GM18511 (cell line): ENCODE measurements around the gene IGFBP4.

Experiments used
- ATAC-seq: cut with Tn5 transposase; IDR thresholded peaks from one replicate; pipeline ENCODE4 v1.9.1; 2021; ENCODE audit warnings: mild to moderate bottlenecking, moderate library complexity; ENCODE audit not compliant: unreplicated experiment

The IGFBP4 gene

DNA sequence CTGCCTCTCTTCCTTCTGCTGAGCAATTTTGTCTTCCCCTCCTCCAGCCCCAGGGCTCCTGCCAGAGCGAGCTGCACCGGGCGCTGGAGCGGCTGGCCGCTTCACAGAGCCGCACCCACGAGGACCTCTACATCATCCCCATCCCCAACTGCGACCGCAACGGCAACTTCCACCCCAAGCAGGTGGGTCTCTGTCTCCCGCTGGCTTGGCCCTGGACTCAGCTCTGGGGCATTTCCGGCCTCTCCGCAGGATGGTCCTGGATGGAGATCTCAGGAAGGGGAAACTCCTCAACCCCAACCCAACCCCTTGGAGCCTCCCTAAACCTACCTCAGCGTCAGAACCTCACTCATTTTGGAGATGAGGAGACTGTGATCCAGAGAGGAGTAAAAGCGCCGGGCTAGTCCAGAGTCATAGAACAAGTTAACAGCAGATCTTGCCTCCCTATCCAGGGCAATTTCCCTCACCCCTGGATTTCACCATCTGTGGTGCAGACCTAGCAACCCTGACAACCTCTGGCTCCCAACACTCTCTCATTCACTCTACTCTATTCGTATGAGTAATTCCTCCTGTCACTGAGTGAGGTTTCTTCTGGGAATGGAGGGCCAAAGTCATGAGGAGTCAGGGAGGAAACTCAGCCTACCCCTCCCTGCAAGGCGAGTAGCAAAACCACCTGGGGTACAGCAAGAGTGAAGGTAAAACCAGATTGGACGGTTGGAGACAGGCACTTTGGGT lies 10.8 kb downstream of the IGFBP4 start:
- ATAC-seq, result no peak

DNA sequence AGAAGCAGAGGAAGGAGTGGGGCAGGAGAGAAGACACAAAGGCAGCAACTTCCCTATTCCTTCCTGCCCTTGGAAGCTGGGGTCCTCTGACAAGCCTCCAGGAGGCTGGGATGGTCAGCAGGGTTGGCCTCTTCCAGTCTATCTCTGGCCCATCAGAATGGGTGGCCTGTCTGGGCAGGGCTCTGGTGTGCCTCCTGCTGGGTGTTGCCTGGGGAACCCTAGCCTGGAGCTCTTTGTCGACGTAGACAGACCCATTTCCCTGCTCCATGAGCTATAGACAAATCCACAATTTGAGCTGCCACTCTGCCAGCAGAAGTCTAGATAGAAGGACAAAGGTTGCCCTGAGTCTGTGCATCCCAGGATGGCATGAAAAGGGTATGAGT lies 11.4 kb downstream of the IGFBP4 start:
- no peak for ATAC-seq

DNA sequence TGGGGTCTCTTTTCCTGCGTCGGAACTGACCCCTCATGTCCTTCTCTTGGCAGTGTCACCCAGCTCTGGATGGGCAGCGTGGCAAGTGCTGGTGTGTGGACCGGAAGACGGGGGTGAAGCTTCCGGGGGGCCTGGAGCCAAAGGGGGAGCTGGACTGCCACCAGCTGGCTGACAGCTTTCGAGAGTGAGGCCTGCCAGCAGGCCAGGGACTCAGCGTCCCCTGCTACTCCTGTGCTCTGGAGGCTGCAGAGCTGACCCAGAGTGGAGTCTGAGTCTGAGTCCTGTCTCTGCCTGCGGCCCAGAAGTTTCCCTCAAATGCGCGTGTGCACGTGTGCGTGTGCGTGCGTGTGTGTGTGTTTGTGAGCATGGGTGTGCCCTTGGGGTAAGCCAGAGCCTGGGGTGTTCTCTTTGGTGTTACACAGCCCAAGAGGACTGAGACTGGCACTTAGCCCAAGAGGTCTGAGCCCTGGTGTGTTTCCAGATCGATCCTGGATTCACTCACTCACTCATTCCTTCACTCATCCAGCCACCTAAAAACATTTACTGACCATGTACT lies 13.2 kb downstream of the IGFBP4 start:
- no peak for ATAC-seq

DNA sequence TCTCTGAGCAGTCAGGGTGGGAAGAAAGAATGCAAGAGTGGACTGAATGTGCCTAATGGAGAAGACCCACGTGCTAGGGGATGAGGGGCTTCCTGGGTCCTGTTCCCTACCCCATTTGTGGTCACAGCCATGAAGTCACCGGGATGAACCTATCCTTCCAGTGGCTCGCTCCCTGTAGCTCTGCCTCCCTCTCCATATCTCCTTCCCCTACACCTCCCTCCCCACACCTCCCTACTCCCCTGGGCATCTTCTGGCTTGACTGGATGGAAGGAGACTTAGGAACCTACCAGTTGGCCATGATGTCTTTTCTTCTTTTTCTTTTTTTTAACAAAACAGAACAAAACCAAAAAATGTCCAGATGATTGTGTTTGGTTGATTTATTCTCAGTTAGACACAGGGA lies 14.1 kb downstream of the IGFBP4 start:
- ATAC-seq, result no peak

DNA sequence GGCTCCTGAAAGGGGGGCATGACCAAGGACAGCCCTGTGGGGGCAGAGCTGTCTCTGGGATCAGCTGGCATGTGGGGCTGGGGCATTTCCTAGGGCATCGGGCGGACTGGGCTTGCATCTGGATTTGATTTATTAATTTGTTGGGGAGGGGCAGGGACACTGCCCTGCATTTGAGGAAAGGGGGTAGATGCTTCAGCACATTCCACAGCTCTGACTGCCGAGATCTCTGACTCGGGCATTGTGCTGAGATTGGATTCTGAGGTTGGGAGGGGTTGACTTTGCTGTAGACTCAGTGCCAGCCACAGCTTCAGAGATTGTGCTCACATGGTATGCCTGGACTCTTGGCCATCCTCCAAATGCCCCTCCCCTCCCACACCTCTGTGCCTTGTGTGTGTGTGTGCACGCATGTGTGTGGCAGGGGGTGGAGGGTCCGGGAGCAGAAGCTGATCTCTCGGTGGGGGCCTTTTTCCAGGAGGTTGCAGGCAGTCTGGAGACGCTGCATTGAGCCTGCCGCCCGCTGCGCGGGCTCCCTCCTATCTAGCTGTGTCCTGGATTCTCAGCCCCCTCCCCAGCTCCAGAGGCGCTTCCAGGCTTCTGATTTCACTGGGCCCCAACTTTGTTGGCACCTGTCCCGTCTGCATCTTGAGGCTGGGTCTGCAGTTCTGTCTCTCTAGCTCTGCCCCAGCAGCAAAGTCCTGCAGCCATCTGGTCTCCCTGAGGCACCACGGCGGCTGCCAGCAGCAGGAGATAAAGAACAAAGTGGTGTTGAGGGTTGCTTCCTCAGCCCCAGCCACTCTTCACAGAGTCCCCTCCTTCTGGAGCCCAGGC lies 14.9 kb downstream of the IGFBP4 start:
- no peak for ATAC-seq

DNA sequence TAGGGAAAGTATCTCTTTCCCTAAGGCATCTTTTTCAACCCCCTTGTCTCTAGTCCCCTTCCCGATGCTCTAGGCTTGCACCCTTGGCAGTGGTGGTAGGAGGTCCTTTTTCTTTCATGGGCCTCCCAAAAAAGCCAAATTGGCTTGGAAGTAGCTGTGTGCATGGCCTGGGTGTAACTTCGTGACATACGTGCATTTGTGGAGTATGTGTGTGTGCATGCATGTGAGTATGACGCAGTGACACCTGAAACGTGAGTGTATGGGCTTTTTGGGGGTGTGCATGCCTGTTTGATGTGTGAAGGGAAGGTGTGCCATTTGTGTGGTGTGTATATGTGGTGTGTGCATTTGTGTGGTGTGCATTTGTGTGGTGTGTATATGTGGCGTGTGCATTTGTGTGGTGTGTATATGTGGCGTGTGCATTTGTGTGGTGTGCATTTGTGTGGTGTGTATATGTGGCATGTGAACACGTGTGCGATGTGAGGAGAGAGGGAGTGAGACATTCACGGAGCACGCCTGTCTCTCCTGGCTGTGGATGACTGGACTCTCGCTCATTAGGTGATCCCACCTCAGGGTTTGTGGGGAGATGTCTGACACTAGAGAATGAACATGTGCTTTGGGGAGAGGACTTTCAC lies 15.7 kb downstream of the IGFBP4 start:
- no peak for ATAC-seq

DNA sequence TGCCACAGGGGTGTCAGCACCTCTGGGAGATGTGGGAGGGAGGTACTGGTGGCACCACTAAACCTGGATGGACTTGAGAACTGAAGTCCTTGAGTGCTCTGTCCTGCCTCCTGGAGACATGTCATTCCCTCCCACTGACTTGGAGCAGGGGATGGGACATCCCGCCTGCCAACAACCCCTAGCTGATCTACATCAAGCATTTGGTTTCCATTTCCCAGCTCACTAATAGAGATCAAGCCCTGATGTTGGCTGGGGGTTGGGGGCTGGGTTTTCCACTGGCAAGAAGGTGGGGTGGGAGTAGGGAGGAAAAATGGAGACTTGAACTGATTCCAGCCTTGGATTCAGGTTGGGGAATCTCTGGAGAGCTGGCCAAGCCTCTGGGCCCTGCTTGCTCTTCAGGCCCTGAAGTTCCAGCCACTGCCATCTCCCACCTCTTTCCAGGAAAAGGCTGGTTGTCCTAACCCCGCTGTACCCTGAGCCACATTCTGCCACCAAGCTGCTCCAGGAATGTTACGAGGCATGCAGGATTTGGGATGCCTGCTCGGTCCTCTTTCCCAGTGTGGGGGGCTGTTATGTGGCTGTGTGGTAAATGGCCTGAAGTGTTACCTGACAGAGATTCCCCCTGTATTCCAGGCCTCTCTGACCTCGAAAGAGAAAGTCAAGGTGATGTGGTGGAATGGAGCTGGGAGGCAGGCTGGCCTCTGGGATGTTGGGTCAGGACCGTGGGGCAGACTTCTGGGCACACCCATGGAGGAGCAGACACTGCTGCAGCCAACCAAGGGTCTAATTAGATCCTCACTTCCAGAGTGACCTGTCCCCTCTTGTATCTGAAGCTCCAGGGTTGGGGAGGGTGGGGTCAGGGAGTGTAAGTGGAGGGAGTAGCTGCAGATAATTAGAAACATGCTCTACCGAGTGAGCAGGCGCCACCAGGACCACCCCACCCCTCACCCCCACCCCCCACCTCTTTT lies 16.7 kb downstream of the IGFBP4 start:
- ATAC-seq, result no peak

DNA sequence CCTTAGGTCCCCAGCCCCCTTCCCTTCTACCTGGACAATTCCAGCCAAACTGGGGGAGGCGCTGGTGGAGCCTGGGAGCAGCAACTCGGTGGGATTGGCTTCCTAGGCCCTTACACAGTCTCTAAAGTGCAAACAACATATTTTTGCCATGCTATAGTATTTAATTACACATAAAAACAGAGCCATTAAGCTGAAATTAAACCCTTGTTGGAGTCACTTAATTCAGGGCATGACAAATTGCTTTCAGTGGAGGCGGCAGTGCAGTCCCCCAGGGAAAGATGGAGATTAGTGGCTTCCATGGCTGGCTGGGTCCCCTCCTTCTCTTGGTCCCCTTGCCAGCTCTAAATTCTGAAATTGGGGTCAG lies 17.3 kb downstream of the IGFBP4 start:
- ATAC-seq, result no peak

DNA sequence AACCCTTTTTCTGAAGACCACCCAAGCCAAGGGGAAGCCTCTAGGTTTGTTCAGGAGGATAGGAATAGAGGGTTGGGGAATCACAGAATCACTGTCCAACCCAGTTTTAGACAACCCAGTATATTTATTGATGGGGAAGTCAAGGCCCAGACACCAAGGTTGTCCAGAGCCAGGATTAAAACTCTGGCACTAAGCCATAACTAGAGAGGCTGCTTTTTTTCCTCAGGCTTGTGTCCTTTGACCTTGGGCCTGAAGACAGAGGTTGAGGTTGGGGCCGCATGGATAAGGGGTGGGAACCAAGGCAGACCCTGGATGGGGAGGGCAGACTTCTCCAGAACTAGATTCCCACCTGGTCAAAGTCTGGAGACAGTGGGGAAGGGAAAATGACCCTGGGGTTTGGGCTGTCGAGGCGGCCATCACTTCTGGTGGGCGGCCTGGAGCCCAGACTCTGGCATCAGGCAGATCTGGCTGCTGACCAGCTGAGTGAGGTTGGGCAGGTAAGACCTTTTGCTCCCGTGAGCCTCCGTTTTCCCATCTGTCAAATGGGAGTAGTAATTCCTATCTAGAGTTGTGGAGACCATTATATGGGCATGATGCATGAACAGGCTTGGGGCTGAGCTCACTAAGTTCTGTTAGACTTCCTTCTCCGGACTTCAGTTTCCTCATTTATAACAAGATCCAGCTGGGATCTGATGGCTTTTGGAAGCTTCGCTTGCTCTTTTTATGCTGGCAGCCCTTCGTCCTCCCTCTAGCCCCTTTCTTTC lies 17.9 kb downstream of the IGFBP4 start:
- ATAC-seq, result no peak

DNA sequence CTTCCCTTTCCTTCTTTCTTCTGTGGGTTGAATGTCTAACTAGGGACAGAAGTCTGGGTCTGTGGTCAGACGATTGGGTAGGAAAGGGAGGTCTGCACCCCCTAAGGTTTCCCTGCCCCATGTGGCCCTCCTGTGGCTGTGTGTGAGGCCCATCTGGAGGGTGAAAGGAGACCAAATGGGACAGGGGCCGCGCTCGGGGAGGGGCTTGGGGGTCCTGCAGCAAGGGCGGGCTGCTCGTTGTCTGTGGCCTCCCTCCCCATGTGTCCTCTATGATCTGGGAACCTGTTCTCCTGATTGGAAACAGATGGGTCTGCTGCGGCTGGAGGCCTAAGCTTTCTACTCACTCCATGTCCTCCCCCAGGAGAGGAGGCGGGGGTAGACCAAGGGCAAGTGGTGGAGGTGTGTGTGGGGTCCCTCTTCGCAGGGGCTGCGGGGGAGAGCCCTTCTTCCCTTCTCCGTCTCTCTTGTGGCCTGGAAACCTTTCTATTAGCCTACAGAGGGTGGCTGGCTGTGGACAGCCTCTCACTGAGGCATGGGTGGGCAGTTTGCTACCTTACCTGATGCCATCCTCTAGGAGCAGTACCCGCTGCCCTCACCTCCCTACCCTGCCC lies 18.6 kb downstream of the IGFBP4 start:
- ATAC-seq, result no peak

DNA sequence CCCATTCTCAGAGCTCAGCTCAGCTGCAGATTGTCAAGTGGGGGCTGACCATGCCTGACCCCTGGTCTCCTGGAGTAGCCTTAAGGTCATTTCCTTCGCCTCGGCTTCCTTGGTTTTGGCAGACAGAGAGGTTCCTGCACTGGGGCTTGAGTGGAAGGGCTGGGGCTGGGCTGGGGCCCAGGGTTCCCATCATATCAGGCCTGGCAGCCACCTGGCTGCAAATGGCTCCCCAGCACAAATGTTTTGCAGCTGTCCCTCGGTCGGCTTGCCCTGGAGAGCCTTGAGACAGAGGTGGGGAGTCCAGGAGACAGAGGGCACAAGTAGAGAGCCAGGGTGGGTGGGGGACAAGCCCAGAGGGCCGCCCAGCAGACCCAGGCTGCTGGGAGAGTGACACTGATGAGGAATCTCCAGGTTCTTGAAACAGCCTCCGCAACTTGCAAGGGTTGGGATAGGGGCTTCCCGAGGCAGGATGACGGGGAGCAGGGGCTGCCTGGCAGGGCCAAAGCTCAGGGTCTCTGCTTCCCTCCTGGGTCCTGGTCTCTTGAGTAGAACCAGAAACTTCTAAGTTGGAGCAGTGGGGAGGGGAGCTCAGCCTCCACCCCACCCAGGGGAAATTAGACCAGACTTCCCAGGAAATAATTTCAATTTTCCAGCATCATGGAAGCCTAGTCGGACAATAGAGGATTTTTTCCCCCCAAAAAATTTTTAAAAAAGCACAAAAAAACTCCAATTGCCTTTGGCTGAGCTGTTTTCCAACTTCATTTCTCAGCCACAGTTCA lies 19.3 kb downstream of the IGFBP4 start:
- ATAC-seq, result no peak

DNA sequence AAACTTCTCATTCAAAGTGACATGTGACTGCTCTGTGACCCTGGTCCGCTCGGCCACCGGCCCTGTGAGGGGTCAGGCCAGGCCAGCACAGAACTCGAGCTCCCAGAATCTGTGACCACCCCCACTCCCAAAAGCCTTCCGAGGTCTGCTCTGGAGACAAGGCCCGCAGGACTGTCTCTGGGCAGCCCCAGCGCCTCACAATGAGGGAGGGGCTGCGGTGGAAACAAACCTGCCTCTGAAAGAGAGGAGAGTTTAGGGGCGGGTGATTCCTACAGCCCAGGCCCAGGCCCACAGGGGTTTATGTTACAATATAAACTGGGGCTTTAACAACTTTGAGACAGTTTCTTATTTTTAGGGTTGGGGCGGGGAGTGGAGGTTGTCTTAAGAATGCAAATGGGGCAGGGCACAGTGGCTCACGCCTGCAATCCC lies 19.9 kb downstream of the IGFBP4 start:
- no peak for ATAC-seq

DNA sequence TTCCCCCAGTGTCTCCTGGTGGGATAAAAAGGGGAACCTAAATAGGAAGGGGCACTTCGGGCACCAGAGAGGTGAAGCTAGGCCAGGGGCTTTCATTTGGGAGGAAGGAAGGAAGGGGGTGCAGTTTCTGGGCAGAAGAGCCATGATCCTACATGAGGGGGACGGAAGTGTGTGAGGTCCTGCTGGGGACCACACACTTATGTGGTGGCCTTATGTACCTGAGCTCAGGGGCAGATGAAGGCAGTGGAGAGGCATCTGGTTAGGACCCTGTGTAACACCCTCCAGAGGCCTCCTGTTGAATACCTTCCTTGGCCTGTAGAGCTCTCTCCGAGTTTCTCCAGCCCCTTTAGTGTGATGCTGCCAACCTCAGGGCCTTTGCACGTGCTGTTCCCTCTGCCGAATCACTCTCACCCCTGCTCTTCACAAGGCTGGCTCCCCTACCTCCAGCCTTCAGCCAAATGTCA lies 21.2 kb downstream of the IGFBP4 start:
- no peak for ATAC-seq

DNA sequence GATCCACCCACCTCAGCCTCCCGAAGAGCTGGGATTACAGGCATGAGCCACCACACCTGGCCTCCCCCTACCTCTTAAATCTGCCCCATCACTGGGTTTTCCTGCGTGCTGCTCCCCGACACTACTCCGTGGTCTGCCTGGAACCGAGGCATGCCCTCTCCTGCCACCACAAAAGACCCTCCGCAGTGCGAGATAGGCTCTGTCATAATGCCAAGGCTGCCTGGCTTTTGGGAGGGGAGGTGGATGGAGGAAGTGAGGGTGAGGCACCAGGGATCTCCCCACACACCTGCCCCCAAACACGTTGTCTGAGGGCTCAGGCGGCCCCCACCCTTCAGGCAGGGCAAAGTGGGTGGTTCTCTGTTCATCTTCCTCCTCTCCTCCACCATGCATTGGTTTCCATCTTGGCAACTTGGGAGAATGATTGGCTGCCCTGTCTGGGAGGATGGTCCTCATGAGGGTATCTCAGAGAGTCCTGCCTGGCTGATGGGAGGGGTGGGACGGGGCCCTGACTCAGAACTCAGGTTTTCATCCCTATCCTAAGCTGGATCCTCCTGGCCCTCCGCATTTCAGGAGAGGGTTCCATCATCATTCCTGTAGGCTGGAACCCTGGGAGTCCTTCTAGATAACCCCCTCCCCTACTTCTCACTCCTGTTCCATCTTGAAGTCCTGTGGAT lies 23.2 kb downstream of the IGFBP4 start:
- no peak for ATAC-seq

DNA sequence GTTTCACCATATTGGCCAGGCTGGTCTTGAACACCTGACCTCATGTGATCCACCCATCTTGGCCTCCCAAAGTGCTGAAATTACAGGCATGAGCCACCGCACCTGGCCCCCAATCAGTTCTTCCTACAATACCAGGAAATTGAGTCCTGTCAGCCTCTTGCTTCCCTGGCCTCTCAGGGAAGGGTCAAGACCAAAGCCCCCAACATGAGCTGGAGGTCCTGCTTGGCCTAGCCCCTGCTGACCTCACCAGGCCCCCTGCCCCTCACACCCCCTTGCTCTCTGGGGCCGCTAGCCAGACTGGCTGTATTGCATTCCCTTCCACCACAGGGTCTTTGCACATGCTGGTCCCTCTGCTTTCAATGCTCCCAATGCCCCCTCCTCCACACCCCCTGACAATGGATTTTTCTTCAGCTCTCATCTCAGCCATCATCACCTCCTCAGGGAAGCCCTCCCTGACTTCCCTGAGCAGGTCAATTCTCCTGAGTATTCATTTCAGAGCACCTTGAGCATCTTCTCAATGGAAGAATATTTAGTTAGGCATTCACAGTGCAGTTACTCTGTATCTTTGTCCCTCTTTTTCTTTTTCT lies 24.1 kb downstream of the IGFBP4 start:
- no peak for ATAC-seq

DNA sequence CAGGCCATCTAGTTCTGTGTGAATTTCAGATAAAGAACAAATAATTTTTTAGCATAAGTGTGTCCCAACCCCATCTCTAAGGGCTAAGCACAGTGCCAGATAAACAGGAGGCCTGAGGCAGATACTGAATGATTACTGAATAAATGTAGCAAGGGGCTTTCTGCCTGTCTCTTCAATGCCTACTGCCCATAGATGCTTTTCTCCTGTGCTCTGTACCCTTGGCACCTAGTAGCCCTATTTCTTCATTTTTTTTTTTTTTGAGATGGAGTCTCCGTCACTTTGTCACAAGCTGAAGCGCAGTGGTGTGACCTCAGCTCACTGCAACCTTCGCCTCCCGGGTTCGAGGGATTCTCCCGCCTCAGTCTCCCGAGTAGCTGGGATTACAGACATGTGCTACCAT lies 25.3 kb downstream of the IGFBP4 start:
- no peak for ATAC-seq

DNA sequence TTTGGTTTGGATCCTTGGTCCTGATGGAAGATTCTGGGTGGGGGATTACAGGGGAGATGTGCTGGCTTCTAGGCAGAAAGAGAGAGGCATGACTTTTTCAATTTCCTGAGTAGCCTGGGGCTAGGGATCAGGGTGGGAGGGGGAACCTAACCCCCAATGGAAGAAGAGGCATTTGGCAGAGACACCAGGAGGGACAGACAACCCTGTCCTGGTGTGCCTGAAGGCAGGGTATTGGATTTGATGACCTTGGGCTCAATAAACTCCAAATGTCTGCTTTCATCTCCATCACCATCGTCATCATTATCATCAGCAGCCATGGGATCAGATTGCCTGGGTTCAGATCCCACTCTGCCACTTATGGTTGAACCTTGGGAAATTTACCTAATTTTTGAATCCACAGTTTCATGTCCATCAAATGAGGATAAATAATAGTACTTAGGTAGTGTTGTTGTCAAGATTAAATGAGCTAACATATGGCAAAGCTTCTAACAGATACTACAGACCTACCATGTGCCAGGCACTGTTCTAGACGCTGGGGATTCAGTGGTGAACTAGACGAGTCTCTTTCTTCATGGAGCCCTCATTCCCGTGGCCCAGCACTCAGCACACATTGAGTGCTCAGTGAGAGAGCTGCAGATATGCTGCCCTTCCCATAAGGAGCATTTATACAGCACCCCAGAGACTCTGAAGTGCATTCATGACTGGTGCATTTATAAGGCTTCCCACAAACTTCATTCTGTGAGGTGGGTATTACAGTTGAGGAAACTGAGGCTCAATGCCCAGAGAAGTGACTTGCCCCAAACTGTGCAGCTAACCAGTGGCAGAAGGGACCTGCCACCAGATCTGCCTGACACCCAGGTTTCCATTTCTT lies 26.8 kb downstream of the IGFBP4 start:
- ATAC-seq, result no peak
